ENCODE measurements around the gene MACROH2A2. TPM values are rescaled to one million over a fixed set of nuclear protein-coding genes. Genes with fewer than 3 reads are reported as not detected.

The MACROH2A2 gene
- total RNA-seq, 1 experiment from 2014 or later, result 11.3 TPM

- no peaks in the 10 kb centered on the region; a peak in 3 of 7 replicates for H3K36me3 Mint-ChIP-seq (ENCODE audit: insufficient read depth in 1 of 3, low read depth in 3 of 3)
- WGBS (ENCODE audit: extremely low coverage, insufficient read length, low lambda C conversion rate), result no CpG with 5 or more reads among the region's 2 CpGs
- H3K9me3 Mint-ChIP-seq, result no peaks in the 10 kb centered on the region
- DNase-seq, result no peak
- H3K27me3 Mint-ChIP-seq (ENCODE audit: low read depth), result peaks cover 16% of the 10 kb centered on the region
- no peaks in the 10 kb centered on the region for H3K9me3 ChIP-seq (ENCODE audit: control insufficient read depth, low read depth, low read length)
- no peak overlapping the region for H3K4me3 Mint-ChIP-seq
- no peaks in the 10 kb centered on the region for H4K20me1 ChIP-seq (ENCODE audit: control insufficient read depth, insufficient read depth, insufficient read length)
- no peaks in the 10 kb centered on the region for H3K23me2 ChIP-seq (ENCODE audit: insufficient read length, low read depth, low read length, poor library complexity, severe bottlenecking)
- H3K4me2 ChIP-seq (ENCODE audit: insufficient read depth, insufficient read length, low read length), result no peak overlapping the region
- no peak overlapping the region for H2AK5ac ChIP-seq (ENCODE audit: insufficient read length, low read length)
- H3K27me3 ChIP-seq (ENCODE audit: insufficient read depth, low read length), result no peaks in the 10 kb centered on the region
- H4K5ac ChIP-seq (ENCODE audit: insufficient read length, low read depth, low read length), result no peak overlapping the region
- H3K23ac ChIP-seq (ENCODE audit: insufficient read length, low read depth, low read length), result no peak overlapping the region
- no peak overlapping the region for H2BK12ac ChIP-seq (ENCODE audit: insufficient read length, low read depth, low read length)
- H3K4me1 ChIP-seq (ENCODE audit: insufficient read depth, low read length), result no peaks in the 10 kb centered on the region
- TF ChIP-seq, protein P1, sequence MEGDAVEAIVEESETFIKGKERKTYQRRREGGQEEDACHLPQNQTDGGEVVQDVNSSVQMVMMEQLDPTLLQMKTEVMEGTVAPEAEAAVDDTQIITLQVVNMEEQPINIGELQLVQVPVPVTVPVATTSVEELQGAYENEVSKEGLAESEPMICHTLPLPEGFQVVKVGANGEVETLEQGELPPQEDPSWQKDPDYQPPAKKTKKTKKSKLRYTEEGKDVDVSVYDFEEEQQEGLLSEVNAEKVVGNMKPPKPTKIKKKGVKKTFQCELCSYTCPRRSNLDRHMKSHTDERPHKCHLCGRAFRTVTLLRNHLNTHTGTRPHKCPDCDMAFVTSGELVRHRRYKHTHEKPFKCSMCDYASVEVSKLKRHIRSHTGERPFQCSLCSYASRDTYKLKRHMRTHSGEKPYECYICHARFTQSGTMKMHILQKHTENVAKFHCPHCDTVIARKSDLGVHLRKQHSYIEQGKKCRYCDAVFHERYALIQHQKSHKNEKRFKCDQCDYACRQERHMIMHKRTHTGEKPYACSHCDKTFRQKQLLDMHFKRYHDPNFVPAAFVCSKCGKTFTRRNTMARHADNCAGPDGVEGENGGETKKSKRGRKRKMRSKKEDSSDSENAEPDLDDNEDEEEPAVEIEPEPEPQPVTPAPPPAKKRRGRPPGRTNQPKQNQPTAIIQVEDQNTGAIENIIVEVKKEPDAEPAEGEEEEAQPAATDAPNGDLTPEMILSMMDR (conservative IDR thresholded peaks at IDR 0.05), result no peak
- H3K9ac ChIP-seq (ENCODE audit: extremely low read depth, insufficient read length, low read length), result no peak overlapping the region
- H2BK120ac ChIP-seq (ENCODE audit: low read depth, low read length, poor library complexity, severe bottlenecking), result no peak overlapping the region
- H2AFZ ChIP-seq (ENCODE audit: low read length), result no peak overlapping the region
- H3K4me1 Mint-ChIP-seq, result no peaks in the 10 kb centered on the region
- H2BK15ac ChIP-seq (ENCODE audit: low read depth, low read length), result no peak overlapping the region
- H3T11ph ChIP-seq (ENCODE audit: low read length), result no peak overlapping the region
- H3K56ac ChIP-seq (ENCODE audit: insufficient read length, low read depth, low read length), result no peak overlapping the region
- no peak overlapping the region for H2BK20ac ChIP-seq (ENCODE audit: low read depth, low read length, poor library complexity, severe bottlenecking)
- no peak overlapping the region for H3K18ac ChIP-seq (ENCODE audit: insufficient read length, low read depth, low read length)
- no peak overlapping the region for H2BK5ac ChIP-seq (ENCODE audit: insufficient read length, low read length)
- H3K4ac ChIP-seq (ENCODE audit: low read depth, low read length), result no peak overlapping the region
- H3K27ac ChIP-seq (ENCODE audit: insufficient read length, low read depth, low read length), result no peak overlapping the region
- H4K8ac ChIP-seq (replicated peaks; ENCODE audit: insufficient read length, low read depth, low read length), result no peak overlapping the region
- H3K79me1 ChIP-seq (ENCODE audit: insufficient read depth, low read depth, low read length, poor library complexity, severe bottlenecking), result no peaks in the 10 kb centered on the region
- no peaks in the 10 kb centered on the region for H3K79me2 ChIP-seq (ENCODE audit: insufficient read depth, low read length)
- no peak overlapping the region for H3K14ac ChIP-seq (ENCODE audit: insufficient read depth, low read length)
- H3K27ac Mint-ChIP-seq, result no peak overlapping the region
- no peak overlapping the region for H4K91ac ChIP-seq (ENCODE audit: insufficient read length, low read depth, low read length)
These were observed 14.9 kb downstream of the MACROH2A2 start for GRCh38 chr10:70067586-70067985.

Measured in H9 (cell line).